Mammary epithelial cell (primary cell): ENCODE measurements around the gene ZNF385B.

ENCODE experiments used
- CTCF ChIP-seq, 2 donors: IDR thresholded peaks in 1 of 2; conservative IDR thresholded peaks in 1 of 2; 2 replicates each; pipeline ENCODE4 v1.5.1; 2011 to 2012; ENCODE audit warnings: inconsistent platforms in 2 of 2, low read length in 2 of 2, mild to moderate bottlenecking in 2 of 2, control low read depth in 1 of 2, low read depth in 1 of 2; ENCODE audit not compliant: insufficient read depth in 1 of 2; ENCODE audit errors: extremely low read depth in 1 of 2
- EZH2 ChIP-seq: IDR thresholded peaks from 2 replicates; pipeline ENCODE4 v1.6.1; 2012; ENCODE audit warnings: low read length, inconsistent platforms, borderline replicate concordance

- TF ChIP-seq CTCF (conservative IDR thresholded peaks at IDR 0.05 in 1 of 2, IDR thresholded peaks at IDR 0.05 in 1 of 2; ENCODE audit: extremely low read depth in 1 of 2, insufficient read depth in 1 of 2, low read depth in 1 of 2, low read length in 2 of 2) (no peak), EZH2 (no peak)
These were observed 366.1 kb downstream of the ZNF385B start for GRCh38 chr2:179495315-179495714.
